Endothelial cell of umbilical vein (primary cell): ENCODE data around the gene POLN.

Experiments
- EZH2 ChIP-seq: IDR thresholded peaks from 2 replicates; pipeline ENCODE4 v1.6.1; 2012; ENCODE audit warnings: borderline replicate concordance, low read depth, mild to moderate bottlenecking, moderate library complexity, low read length, inconsistent platforms; ENCODE audit not compliant: severe bottlenecking
- MAX ChIP-seq: IDR thresholded peaks from 2 replicates; pipeline ENCODE4 v1.6.1; 2011; ENCODE audit not compliant: insufficient read depth, insufficient read length
- POLR2A ChIP-seq: IDR thresholded peaks from 2 replicates; pipeline ENCODE4 v1.6.1; 2012; ENCODE audit warnings: low read depth, mild to moderate bottlenecking, control low read depth, low read length
- POLR2AphosphoS5 ChIP-seq: IDR thresholded peaks from 2 replicates; pipeline ENCODE4 v1.6.1; 2012; ENCODE audit warnings: low read depth, mild to moderate bottlenecking, control low read depth, low read length, moderate library complexity; ENCODE audit not compliant: insufficient read depth
- TF ChIP-seq, protein P1 (sequence below), 2 donors: IDR thresholded peaks; 1 replicate in 1 of 2; 2 replicates in 1 of 2; pipeline ENCODE4 v1.5.1; 2011; ENCODE audit warnings: low read length in 2 of 2, mild to moderate bottlenecking in 2 of 2, moderate library complexity in 2 of 2, control low read depth in 1 of 2, inconsistent platforms in 1 of 2, low read depth in 1 of 2; ENCODE audit not compliant: insufficient read depth in 1 of 2; ENCODE audit errors: extremely low read depth in 1 of 2

DNA sequence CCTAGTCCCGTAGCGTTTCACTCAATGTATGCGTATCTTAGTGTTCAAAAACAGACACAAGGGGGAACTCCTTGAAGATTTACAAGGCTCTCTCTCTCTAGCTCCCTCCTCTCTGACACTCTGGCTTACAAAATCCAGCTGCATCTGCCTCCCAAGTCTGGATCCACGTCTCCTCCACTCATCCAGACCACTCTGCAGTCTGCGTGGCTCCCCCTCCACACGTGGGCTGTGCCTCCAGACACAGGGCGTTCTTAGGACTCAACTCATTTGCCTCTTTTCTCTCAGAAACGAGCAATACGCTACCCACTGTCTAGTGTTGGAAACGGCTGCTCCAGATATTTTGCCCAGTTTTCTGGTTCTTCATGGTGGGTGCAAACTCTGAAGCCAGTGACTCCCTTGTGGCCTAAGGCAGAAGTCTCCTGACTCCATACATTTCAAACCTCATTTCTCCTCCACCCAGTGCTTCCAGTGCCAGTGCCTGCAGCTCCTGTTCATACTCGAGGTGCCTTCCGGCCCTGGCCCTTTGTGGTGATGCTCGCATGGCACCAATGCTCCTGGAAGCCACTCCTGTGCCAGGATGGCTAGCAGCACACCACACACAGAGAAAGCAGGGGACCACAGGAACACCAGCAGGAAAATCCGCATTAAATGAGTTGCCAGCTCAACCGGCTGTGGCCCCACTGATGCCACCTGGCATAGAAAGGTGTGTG, 158.7 kb downstream of the POLN start:
- TF ChIP-seq, protein P1, sequence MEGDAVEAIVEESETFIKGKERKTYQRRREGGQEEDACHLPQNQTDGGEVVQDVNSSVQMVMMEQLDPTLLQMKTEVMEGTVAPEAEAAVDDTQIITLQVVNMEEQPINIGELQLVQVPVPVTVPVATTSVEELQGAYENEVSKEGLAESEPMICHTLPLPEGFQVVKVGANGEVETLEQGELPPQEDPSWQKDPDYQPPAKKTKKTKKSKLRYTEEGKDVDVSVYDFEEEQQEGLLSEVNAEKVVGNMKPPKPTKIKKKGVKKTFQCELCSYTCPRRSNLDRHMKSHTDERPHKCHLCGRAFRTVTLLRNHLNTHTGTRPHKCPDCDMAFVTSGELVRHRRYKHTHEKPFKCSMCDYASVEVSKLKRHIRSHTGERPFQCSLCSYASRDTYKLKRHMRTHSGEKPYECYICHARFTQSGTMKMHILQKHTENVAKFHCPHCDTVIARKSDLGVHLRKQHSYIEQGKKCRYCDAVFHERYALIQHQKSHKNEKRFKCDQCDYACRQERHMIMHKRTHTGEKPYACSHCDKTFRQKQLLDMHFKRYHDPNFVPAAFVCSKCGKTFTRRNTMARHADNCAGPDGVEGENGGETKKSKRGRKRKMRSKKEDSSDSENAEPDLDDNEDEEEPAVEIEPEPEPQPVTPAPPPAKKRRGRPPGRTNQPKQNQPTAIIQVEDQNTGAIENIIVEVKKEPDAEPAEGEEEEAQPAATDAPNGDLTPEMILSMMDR (IDR thresholded peaks at IDR 0.05; ENCODE audit: extremely low read depth in 1 of 2, insufficient read depth in 1 of 2, low read depth in 1 of 2, low read length in 2 of 2): no peak
- TF ChIP-seq POLR2AphosphoS5 (no peak), MAX (no peak), EZH2 (no peak), POLR2A (no peak)
